Upper lobe of left lung (tissue), 4 donors: Measurements from ENCODE around the gene ZNF365.

Experiments used
- EP300 ChIP-seq, 4 donors: sonication (generic); formaldehyde crosslinking; IDR thresholded peaks; one replicate each; pipeline ENCODE4 v1.5.1; 2017; ENCODE audit warnings: antibody characterized with exemption in 4 of 4, control low read depth in 2 of 4
- POLR2A ChIP-seq, 4 donors: fragments of 450-650 bp; IDR thresholded peaks; one replicate each; pipeline ENCODE4 v1.5.1; 2016 to 2017; ENCODE audit warnings: antibody characterized with exemption in 4 of 4, mild to moderate bottlenecking in 2 of 4
- TF ChIP-seq, protein P1 (sequence below), 6 experiments: fragments of 450-650 bp in 4 of 6; fragments of 200-600 bp in 2 of 6; sonication (generic) in 2 of 6; IDR thresholded peaks; one replicate each; pipeline ENCODE4 v1.5.1; 2016 to 2019; ENCODE audit warnings: antibody characterized with exemption in 6 of 6

DNA sequence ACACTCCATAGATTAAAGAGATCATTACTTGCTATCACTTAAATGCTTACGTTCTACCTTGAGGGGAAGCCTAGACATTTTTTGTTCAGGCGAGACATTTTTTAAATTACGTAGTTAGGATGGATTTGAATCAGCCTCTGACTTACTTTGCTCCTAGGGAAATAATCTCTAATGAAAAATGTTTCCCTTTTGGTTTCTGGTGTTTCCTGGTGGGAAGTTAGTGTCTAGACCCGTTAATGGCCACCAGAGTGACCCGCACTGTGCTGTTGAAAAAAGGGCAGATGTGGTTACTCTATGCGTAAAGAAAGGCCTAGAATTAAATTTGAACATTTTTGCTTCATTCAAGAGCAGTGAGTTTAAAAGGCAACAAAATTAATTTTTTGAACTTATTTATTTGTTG, 3.8 kb downstream of the ZNF365 start:
- TF ChIP-seq, protein P1, sequence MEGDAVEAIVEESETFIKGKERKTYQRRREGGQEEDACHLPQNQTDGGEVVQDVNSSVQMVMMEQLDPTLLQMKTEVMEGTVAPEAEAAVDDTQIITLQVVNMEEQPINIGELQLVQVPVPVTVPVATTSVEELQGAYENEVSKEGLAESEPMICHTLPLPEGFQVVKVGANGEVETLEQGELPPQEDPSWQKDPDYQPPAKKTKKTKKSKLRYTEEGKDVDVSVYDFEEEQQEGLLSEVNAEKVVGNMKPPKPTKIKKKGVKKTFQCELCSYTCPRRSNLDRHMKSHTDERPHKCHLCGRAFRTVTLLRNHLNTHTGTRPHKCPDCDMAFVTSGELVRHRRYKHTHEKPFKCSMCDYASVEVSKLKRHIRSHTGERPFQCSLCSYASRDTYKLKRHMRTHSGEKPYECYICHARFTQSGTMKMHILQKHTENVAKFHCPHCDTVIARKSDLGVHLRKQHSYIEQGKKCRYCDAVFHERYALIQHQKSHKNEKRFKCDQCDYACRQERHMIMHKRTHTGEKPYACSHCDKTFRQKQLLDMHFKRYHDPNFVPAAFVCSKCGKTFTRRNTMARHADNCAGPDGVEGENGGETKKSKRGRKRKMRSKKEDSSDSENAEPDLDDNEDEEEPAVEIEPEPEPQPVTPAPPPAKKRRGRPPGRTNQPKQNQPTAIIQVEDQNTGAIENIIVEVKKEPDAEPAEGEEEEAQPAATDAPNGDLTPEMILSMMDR (IDR thresholded peaks at IDR 0.05) = no peak
- no peak for TF ChIP-seq POLR2A (IDR thresholded peaks at IDR 0.05)
- TF ChIP-seq EP300 (IDR thresholded peaks at IDR 0.05) = no peak
